Hindlimb muscle (tissue), 1 donor: ENCODE measurements around the gene SPOUT1. TPM values are rescaled to one million over a fixed set of nuclear protein-coding genes. Genes with fewer than 3 reads are reported as not detected.
"Not testable (repeated sequence)": the region's sequence is repeated elsewhere in the genome, so short reads cannot be mapped to it uniquely, and the experiment has no call there.

Experiments
- DNase-seq: peaks from one replicate; pipeline ENCODE4 v3.0.0-alpha.2; 2013
- polyA plus RNA-seq: library from polyadenylated mRNA; unstranded; fragments of 120-200 nt; gene quantifications from one replicate; pipeline ENCODE4 v1.2.1, GENCODE V29; 2013; ENCODE audit not compliant: insufficient read length

The SPOUT1 gene
- polyA plus RNA-seq, 1 donor = 27.8 TPM

DNA sequence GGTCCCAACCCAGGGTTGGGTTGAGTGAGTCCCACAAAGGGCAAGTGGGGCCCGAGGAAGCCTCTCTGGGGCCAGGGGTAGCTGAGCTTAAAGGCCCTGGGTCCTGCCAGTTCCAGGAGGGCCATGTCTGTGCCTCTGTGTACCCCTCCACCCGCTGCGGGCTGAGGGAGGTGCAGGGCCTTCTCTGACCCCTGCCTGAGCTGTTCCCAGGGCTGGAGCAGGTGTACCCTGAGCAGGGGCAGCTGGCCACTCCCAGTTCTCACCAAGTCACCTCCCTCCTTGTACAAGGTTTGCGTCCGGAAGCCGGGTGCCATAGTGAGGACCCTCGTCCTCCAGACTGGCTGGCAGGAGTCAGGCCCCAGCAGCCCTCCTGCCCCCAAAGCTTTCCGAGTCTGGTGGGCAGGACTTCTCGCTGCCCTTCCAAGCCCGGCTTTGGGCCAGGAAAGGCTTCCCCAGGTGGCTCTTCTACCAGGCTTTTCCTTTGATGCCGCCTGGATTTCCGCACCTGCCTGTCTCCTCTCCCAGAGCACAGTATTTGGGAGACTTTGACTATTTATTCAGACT, 20.5 kb downstream of the SPOUT1 start:
- DNase-seq = no peak

DNA sequence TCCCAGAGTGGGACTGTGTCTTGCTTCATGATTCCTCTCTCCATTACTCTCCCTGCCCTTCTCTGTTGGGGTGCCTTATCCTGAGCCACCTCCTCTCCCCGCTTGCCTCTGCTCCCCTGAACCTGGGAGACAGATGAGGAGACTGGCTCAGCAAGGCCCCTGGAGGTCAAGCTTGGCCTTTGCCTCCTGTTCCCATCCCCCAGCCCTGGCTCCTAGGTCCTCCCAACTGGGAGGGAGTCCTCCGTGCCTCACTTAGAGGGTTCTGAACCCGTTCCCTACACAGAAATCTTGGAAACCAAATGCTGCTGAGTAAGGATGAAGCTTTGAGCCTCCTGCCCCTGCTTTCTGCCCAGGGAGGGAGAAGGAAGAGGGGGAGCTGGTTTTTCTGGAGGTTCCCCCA, 21.1 kb downstream of the SPOUT1 start:
- DNase-seq = no peak

DNA sequence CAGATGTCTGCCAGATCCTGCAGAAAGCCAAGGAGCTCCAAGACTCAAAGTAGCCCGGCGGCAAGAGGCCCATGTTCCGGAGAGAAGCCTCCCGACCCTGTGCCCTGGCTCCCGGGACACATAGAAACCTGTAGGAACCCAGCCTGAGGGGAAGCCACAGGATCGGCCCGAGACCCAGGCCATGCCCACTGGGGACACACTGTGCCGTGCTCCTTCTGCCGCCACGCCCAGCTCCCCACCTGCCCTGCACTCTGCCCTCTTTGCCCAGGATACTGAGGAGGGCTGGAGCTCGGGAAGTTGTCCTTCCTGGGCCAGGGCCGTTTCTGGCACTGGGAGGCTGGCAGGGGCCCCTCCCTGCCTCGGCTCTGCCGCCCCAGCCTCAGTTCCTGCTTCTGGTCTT, 21.8 kb downstream of the SPOUT1 start:
- no peak for DNase-seq

DNA sequence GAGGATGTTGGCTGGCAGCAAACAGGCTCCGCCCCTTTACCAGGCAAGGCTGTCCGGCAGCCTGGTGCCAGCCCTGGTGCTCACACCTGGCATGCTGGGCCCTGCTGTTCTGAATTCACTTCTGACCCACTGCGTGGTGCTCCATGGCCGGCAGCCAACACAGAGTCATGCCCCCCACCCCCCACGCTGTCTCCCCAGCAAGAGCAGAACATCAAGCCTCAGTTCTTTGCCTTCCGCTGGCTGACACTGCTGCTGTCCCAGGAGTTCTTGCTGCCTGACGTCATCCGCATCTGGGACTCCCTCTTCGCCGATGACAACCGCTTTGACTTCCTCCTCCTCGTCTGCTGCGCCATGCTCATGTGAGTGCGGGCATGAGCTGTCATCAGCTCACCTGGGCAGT, 23.9 kb downstream of the SPOUT1 start:
- DNase-seq = no peak

DNA sequence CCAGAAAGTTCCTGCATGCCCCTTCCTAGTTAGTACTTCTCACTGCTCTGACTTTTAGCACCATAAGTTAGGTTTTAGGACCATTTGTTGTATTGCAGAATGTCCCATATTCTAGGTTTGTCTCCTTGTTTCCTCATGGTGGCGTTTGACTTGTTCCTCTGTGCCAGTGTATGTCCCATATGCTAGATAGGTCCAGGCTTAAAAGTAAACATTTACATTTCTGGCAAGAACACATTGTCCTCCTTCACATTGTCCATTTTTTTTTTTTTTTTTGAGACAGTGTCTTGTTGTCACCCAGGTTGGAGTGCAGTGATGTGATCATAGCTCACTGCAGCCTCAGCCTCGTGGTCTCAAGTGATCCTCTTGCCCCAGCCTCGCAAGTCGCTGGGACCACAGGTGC, 27.1 kb downstream of the SPOUT1 start:
- no peak for DNase-seq

DNA sequence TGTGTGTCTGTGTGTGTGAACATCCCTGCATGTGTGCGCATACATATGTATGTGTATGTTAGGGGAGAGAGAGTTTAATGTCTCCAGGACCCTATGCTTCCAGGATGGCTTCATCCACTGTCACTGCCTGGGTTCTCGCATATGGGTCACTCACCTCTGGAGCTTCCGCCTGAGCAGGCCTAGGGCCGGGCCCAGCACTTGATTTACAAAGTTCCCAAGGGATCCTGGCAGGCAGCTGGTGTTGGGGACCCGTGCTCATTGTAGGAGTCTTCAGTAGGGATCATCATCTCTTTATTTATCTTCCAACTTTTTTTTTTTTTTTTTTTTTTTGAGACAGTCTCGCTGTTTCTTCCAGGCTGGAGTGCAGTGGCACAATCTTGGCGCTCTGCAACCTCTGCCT, 29.5 kb downstream of the SPOUT1 start:
- no peak for DNase-seq

DNA sequence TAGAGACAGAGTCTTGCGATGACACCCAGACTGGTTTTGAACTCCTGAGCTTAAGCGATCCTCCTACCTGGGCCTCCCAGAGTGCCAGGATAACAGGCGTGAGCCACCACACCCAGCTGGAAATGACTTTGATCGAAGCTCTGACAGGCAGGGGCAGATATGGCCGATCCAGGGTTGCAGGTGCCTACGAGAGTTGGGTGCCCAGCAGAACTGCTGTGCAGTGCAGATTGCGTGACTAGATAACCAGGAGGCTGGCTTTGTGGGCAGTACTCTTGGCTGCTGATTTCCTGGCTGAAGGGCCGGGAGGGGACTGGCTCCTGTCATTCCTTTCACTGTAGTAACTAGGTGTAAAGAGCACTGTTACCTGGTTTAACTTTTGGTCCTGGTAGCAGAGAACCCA, 30.7 kb downstream of the SPOUT1 start:
- DNase-seq = no peak

DNA sequence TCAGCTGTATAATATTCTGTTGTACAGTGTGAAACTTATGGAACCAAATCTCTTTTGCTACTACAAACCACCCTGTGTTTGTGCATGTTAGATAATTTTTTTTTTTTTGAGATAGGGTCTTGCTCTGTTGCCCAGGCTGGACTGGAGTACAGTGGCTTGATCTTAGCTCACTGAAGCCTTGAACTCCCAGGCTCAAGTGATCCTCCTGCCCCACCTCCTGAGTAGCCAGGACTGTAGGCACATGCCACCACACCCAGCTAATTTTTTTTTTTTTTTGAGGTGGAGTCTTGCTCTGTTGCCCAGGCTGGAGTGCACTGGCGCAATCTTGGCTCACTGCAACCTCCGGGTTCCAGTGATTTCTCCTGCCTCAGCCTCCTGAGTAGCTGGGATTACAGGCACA, 34.6 kb downstream of the SPOUT1 start:
- not testable (repeated sequence) for DNase-seq

DNA sequence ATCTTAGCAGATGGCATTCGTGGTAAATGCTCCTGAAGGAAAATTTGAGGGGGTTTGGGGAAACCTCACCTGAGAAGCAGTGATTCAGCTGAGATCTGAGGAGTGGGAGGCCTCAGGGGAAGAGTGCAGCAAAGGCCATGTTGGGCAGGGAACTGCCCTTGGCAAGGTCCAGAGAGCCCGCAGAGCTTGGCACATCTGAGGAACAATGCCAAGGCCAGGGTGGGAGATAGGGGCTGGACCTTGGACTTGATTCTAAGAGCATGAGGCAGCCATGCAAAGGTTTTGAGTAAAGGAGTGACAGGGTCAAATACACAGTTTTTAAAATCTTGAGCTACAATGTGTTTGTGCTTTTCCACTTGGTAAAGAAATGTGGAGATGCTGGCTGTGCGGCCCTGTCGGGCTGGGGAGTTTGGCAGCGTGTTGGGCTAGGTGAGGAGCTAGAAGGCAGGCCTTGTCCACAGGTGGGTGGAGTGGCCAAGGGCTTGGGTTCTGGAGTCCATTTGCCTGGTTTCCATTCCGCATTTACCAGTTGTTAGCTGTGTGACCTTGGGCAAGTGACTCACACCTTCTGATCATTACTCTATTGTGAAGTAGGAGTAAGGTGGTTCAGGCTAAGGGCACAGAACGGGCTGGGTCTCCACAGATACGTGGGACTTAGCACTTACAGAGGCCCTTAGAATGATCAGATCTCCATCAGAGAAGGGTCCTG, 36.5 kb downstream of the SPOUT1 start:
- no peak for DNase-seq

DNA sequence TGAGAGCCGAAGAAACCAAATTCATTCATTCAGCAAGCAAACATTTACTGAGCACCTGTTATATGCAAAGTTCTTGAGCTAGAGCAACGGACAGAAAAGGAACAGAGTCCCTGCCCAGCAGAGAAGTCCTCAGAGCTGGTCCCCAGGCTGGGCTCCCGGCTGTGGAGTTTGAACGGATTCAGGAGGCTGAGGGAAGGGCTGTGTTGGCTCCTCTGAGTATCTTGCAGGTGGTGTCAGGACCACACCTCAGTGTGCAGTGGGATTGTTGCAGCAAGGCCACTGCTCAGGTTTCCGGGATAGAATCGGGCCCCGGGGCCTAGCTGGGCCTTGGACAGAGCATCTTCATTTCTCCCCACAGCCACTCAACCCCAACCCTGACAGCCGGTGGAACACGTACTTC, 37.5 kb downstream of the SPOUT1 start:
- DNase-seq = no peak

DNA sequence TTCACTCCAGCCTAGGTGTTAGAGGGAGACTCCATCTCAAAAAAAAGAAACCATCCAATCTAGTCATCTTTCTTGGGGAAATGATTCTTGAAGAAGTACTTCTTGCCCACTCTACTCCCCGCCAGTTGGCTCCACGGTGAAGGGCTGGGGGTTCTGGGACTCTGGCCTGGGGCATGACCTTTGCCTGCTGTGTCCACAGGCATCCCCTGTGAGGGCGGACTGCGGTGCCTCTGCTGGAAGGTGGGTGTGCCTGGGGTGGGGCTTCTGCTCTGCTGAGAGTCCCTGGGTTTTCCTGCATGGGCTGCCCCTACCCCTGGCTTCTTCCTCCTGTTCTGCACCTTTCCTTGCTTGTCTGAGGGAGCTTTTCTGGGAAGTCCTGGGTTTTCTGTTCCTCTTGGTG, 39.1 kb downstream of the SPOUT1 start:
- no peak for DNase-seq

DNA sequence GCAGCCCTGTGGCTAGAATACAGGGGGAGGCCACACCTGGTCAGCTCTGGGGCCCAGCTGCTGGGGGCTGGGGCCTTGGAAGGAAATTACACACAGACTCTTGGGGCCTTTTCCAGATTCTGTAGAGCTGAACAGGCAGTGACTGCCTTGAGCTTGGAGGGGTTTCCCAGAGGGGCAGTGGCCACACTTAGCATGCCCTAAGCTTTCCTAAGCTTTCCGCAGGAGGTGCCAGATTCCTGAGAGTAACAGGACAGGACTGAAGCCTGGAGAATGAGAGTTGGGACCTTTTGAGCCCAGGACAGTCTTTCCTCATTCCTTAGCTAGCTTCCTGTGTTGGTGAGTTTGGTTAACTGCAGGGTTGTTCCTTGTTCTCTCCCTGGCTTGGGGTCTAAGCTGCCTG, 41.1 kb downstream of the SPOUT1 start:
- no peak for DNase-seq

DNA sequence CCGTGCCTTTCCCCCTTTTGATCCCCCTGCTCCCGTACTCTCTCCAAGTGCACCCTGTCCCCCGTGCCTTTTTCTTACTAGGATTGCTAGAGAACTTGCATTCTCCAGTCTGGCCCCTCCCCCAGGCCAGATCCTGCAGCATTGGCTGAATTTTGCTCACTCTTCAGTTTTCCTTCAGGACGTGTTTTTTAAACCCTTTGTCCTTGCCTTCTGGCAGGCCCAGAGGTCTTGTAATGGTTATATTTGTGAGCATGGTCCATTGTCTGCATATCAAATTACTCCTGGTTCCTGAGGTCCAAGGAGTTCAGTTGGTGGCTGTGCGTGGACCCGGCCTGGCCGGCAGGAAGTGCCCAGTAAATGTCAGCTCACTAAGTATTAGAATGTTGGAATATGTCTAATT, 41.9 kb downstream of the SPOUT1 start:
- DNase-seq = peak; percentile 24

DNA sequence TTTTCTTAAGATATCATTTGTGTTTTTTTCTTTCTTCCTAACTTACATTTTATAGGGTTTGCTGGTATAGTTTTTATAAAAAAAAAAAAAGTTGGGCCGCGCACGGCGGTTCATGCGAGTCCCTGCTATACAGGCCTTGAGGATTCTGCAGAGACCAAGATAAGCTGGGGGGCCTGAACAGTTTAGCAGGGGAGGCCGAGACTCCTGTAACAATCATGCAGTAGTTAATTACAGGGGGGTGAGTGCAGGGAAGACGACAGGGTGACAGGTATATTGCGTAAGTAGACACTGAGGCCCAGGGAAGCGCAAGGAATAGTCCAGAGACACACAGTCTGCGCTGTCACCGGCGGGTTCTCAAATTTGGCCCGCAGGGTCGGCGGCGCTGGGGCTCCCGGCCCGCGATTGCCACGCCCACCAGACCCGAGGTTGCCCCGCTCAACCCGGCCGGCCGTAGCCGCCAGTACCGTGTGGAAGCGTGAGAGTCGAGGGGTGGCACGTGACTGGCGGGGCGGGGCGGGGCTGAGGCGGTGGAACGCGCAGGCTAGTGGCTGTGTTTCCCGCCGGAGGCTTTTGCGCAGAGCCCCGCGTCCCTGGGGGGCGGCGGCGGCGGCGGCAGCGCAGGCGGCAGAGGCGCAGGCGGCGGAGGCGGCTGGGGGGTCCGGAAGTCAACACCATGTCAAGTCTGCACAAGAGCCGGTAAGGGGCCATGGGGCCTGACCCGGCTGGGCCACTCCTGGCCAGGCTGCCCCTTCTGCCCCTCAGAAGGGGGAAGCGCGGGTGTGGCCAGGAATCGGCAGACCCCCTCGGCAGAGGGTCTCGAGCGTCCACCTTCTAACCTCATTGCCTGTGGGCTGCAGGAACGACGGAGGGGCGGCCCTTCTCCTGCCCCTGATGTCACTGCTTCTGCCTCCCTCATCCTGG, 42.7 kb downstream of the SPOUT1 start, which contains the start of gene TBC1D13:
Gene TBC1D13 (plus strand): TSS at position 573 of the 921 bp plus-strand sequence. CDS start 101 bp downstream, at position 674.
- DNase-seq = peak; percentile 77

DNA sequence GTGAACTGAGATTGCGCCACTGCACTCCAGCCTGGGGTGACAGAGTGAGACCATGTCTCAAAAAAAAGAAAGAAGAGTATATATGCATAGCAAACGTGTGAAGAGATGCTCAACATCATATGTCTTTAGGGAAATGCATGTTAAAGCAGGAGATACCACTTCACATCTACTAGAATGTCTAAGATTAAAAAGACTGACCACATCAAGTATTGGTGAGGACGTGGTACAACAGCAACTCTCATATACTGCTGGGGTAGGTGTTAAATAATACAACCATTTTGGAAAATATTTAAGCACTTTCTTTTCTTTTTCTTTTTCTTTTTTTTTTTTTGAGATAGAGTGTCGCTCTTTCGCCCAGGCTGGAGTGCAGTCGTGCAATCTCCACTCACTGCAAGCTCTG, 44.2 kb downstream of the SPOUT1 start:
- DNase-seq = no peak

DNA sequence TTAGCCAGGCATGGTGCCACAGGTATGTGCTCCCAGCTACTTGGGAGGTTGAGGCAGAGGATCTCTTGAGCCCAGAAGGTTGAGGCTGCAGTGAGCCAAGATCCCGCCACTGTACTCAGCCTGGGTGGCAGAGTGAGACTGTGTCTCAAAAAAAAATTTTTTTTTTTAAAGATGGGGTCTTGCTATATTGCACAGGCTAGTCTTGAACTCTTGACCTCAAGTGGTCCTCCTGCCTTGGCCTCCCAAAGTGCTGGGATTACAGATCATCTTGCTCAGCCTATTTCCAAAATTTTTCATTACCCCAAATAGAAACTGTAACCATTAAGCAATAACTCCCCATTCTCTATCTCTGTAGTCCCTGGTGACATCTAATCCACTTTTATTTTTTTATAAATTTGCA, 46.9 kb downstream of the SPOUT1 start:
- no peak for DNase-seq

DNA sequence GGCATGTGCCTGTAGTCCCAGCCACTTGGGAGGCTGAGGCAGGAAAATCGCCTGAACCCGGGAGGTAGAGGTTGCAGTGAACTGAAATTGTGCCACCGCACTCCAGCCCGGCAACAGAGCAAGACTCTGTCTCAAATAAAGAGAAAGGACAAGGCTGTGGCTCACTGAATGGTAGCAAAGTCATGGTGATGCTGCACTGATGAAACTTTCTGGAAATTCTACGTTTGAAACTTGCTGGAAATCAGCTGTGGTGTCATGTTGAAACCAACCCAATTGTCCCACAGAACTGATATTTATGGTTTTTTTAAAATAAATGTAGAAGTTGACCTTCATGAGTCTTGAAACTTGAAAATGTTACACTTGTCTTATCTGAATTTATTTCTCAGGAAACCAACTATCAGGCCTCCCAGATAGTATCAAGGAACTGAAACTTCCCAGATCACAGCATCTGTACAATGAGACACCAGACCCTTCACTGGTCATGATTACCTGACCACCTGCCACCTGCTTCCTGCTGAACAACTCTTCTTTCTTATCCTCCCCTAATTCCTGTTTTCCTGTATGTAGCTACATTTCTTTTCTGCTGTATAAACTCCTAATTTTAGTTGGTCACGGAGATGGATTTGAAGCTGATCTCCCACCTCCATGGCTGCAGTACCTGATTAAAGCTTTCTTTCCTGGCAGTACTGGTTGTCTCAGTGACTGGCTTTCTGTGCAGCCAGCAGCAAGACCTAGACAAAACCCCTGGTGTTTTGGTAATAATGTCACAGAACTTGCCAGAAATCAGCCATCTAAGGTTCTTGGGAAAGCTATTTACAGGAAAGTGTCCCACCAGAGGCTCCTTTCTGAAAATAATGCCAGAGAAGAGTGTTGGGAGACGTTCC, 48.2 kb downstream of the SPOUT1 start:
- no peak for DNase-seq

DNA sequence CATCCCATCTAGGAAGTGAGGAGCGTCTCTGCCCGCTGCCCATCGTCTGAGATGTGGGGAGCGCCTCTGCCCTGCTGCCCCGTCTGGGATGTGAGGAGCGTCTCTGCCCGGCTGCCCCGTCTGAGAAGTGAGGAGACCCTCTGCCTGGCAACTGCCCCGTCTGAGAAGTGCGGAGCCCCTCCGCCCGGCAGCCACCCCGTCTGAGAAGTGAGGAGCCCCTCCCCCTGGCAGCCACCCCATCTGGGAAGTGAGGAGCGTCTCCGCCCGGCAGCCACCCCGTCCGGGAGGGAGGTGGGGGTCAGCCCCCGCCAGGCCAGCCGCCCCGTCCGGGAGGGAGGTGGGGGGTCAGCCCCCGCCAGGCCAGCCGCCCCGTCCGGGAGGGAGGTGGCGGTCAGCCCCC, 49.5 kb downstream of the SPOUT1 start:
- not testable (repeated sequence) for DNase-seq

DNA sequence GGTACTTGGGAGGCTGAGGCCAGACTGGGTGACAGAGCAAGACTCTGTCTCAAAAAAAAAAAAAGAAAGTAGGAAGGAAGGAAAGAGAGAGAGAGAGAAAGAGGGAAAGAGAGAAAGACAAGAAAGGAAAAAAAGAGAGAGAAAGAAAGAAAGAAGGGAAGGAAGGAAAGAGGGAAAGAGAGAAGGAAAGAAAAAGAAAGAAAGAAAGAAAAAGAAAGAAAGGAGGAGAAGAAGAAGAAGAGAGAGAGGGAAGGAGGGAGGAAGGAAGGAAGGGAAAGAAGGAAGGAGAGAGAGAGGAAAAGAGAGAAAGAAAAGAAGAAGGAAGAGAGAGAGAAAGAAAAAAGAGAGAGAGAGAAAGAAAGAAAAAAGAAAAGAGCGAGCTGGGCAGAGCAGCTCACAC, 54.8 kb downstream of the SPOUT1 start:
- no peak for DNase-seq

DNA sequence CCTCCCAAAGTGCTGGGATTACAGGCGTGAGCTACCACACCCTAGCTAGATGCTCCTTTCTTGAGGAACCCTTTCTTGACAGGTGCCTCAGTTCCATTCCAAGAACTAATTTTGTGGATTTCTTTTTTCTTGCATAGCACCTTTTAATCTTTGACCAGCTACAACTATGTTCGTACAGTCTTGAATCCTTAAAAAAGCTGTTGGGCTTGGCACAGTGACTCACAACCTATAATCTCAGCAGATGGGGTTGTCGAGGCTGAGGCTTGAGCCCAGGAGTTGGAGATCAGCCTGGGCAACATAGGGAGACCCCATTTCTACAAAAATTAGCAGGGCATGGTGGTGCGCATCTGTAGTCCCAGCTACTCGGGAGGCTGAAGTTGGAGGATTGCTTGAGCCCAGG, 56.5 kb downstream of the SPOUT1 start:
- no peak for DNase-seq

DNA sequence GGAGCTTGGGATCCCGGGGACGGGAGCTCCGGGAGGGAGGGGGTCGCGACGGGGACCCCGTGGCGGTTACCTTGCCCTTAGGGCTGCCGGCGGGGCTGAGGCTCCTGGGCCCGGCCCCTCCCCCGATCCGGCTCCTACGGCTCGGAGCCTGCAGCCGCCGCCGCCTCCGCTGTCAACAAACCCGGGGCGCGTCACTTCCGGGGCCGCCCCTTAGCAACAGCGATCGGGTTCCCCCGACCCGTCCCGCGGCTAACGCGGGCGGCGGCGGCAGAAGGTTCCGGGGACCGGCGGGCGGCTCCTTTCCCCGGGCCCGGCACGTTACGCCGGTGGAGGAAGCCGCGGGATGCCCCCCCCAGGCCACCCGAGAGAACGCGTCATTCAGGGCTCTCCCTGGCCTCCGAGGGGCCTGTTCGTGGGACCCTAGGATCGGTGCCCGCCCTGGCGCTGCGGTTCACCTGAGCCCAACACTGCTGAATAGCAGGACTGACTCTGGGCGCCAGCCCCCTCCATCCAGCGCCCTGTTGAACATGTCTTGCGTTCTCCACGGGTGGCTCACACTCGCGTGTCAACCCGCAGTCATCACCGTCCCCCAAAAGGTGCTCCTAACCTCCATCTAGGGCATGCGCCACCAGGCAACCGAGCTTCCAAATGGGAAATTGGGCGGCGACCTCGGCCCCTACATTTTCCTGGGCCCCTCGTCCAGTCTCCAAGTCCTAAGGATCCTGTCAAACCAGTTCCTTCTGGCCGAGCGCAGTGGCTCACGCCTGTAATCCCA, 57.7 kb downstream of the SPOUT1 start, which contains the start of gene ZER1:
Gene ZER1 (minus strand): TSS at position 183 of the 775 bp plus-strand sequence. CDS start 16,362 bp downstream, outside the sequence.
- DNase-seq = peak; percentile 93
